22Rv1 (cell line): Measurements from ENCODE around the gene ZNF683.

Source experiments
- ZFX ChIP-seq: fragments of 450-650 bp; IDR thresholded peaks from 2 replicates; pipeline ENCODE4 v1.6.1; 2017; ENCODE audit warnings: antibody characterized with exemption, borderline replicate concordance
- TF ChIP-seq, protein P1 (sequence below): fragments of 450-650 bp; IDR thresholded peaks from 2 replicates; pipeline ENCODE4 v1.5.1; 2017; ENCODE audit warnings: mild to moderate bottlenecking

GRCh38 chr1:26388791-26389445 is 16.4 kb upstream of the ZNF683 start:
- TF ChIP-seq, protein P1, sequence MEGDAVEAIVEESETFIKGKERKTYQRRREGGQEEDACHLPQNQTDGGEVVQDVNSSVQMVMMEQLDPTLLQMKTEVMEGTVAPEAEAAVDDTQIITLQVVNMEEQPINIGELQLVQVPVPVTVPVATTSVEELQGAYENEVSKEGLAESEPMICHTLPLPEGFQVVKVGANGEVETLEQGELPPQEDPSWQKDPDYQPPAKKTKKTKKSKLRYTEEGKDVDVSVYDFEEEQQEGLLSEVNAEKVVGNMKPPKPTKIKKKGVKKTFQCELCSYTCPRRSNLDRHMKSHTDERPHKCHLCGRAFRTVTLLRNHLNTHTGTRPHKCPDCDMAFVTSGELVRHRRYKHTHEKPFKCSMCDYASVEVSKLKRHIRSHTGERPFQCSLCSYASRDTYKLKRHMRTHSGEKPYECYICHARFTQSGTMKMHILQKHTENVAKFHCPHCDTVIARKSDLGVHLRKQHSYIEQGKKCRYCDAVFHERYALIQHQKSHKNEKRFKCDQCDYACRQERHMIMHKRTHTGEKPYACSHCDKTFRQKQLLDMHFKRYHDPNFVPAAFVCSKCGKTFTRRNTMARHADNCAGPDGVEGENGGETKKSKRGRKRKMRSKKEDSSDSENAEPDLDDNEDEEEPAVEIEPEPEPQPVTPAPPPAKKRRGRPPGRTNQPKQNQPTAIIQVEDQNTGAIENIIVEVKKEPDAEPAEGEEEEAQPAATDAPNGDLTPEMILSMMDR: no peak
- TF ChIP-seq ZFX: no peak
